Measurements from ENCODE around the gene CATSPER3.

GRCh38 chr5:134944630-134945029 lies 23.1 kb upstream of the CATSPER3 start:
- no peak for TF ChIP-seq POLR2A (IDR thresholded peaks at IDR 0.05)
- TF ChIP-seq, protein P1, sequence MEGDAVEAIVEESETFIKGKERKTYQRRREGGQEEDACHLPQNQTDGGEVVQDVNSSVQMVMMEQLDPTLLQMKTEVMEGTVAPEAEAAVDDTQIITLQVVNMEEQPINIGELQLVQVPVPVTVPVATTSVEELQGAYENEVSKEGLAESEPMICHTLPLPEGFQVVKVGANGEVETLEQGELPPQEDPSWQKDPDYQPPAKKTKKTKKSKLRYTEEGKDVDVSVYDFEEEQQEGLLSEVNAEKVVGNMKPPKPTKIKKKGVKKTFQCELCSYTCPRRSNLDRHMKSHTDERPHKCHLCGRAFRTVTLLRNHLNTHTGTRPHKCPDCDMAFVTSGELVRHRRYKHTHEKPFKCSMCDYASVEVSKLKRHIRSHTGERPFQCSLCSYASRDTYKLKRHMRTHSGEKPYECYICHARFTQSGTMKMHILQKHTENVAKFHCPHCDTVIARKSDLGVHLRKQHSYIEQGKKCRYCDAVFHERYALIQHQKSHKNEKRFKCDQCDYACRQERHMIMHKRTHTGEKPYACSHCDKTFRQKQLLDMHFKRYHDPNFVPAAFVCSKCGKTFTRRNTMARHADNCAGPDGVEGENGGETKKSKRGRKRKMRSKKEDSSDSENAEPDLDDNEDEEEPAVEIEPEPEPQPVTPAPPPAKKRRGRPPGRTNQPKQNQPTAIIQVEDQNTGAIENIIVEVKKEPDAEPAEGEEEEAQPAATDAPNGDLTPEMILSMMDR (IDR thresholded peaks at IDR 0.05): no peak

Data from suprapubic skin (tissue), 3 donors.